ENCODE data around the gene GPSM1. TPM values are rescaled to one million over a fixed set of nuclear protein-coding genes. Genes with fewer than 3 reads are reported as not detected.

Gene GPSM1
- total RNA-seq, 1 donor from 2014 or later, result 140 TPM

- H3K4me3 Mint-ChIP-seq (ENCODE audit: unreplicated experiment), result no peak overlapping the region
- DNase-seq, result no peak
- H3K27me3 Mint-ChIP-seq (ENCODE audit: unreplicated experiment), result no peaks in the 10 kb centered on the region
- H3K4me1 Mint-ChIP-seq (ENCODE audit: low read depth, unreplicated experiment), result no peaks in the 10 kb centered on the region
- H3K36me3 Mint-ChIP-seq (ENCODE audit: unreplicated experiment), result no peaks in the 10 kb centered on the region
- TF ChIP-seq, protein P1, sequence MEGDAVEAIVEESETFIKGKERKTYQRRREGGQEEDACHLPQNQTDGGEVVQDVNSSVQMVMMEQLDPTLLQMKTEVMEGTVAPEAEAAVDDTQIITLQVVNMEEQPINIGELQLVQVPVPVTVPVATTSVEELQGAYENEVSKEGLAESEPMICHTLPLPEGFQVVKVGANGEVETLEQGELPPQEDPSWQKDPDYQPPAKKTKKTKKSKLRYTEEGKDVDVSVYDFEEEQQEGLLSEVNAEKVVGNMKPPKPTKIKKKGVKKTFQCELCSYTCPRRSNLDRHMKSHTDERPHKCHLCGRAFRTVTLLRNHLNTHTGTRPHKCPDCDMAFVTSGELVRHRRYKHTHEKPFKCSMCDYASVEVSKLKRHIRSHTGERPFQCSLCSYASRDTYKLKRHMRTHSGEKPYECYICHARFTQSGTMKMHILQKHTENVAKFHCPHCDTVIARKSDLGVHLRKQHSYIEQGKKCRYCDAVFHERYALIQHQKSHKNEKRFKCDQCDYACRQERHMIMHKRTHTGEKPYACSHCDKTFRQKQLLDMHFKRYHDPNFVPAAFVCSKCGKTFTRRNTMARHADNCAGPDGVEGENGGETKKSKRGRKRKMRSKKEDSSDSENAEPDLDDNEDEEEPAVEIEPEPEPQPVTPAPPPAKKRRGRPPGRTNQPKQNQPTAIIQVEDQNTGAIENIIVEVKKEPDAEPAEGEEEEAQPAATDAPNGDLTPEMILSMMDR (IDR thresholded peaks at IDR 0.05; ENCODE audit: partially characterized antibody, unreplicated experiment), result no peak
- H3K27ac Mint-ChIP-seq (ENCODE audit: unreplicated experiment), result no peak overlapping the region
- H3K9me3 Mint-ChIP-seq (ENCODE audit: unreplicated experiment), result peaks cover 1% of the 10 kb centered on the region
Observed at GRCh38 chr9:136386018-136386417, 58.7 kb downstream of the GPSM1 start.

GRCh38 chr9:136387217-136387616 is 59.9 kb downstream of the GPSM1 start:
- Mint-ChIP-seq H3K9me3 (ENCODE audit: unreplicated experiment) (peaks cover 1% of the 10 kb centered on the region), H3K36me3 (ENCODE audit: unreplicated experiment) (no peaks in the 10 kb centered on the region), H3K27me3 (ENCODE audit: unreplicated experiment) (no peaks in the 10 kb centered on the region), H3K27ac (ENCODE audit: unreplicated experiment) (no peak overlapping the region), H3K4me1 (ENCODE audit: low read depth, unreplicated experiment) (no peaks in the 10 kb centered on the region), H3K4me3 (ENCODE audit: unreplicated experiment) (no peak overlapping the region)
- DNase-seq, result no peak
- TF ChIP-seq, protein P1 (IDR thresholded peaks at IDR 0.05; ENCODE audit: partially characterized antibody, unreplicated experiment), result no peak

- TF ChIP-seq, protein P1 (IDR thresholded peaks at IDR 0.05; ENCODE audit: partially characterized antibody, unreplicated experiment), result no peak
- Mint-ChIP-seq H3K9me3 (ENCODE audit: unreplicated experiment) (peaks cover 1% of the 10 kb centered on the region), H3K27ac (ENCODE audit: unreplicated experiment) (no peak overlapping the region), H3K4me3 (ENCODE audit: unreplicated experiment) (no peak overlapping the region), H3K4me1 (ENCODE audit: low read depth, unreplicated experiment) (no peaks in the 10 kb centered on the region), H3K27me3 (ENCODE audit: unreplicated experiment) (no peaks in the 10 kb centered on the region), H3K36me3 (ENCODE audit: unreplicated experiment) (no peaks in the 10 kb centered on the region)
- DNase-seq, result no peak
Observed at GRCh38 chr9:136389396-136389795, 62.1 kb downstream of the GPSM1 start.

DNA sequence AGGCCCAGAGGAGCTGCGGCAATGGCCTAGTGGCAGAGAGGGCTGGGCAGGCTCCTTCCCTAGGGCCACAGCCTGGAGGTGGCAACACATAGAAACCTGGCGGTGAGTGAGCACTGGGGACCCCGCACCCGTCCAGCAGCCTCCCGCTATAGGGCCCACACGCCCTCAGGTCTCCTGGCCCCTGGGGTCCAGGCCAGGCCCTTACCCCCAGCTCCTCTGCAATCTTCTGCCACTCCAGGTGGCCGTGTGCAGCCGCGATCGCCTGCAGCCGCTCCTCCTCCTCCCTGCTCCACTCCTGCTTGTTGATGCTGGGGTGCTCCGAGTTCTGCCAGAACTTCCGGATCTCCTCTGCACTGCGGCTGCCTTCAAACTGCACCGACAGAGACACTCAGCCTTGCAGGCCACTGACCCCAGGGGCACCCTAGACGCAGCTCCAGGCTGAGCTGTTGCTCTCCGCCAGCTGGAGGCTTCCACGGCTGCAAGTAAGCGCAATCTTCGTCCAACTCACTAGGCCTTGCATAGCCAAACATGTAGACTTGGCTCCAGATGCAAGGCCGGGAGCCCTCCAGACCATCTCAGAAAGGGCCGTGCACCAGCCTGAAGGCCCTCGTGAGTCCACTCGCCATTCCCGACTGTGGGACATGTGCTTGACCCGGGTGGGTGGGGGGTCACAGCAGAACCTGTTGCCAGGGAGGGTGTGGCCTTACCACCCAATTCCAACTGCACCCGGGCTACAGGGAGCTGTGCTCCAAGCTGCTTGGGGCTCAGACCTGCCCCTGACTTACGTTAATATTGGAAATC is 64.6 kb downstream of the GPSM1 start:
- TF ChIP-seq, protein P1 (IDR thresholded peaks at IDR 0.05; ENCODE audit: partially characterized antibody, unreplicated experiment), result no peak
- peaks cover 5% of the 10 kb centered on the region for H3K9me3 Mint-ChIP-seq (ENCODE audit: unreplicated experiment)
- no peaks in the 10 kb centered on the region for H3K36me3 Mint-ChIP-seq (ENCODE audit: unreplicated experiment)
- peaks cover 1% of the 10 kb centered on the region for H3K27me3 Mint-ChIP-seq (ENCODE audit: unreplicated experiment)
- no peak overlapping the region for H3K4me3 Mint-ChIP-seq (ENCODE audit: unreplicated experiment)
- H3K27ac Mint-ChIP-seq (ENCODE audit: unreplicated experiment), result no peak overlapping the region
- H3K4me1 Mint-ChIP-seq (ENCODE audit: low read depth, unreplicated experiment), result no peaks in the 10 kb centered on the region
- DNase-seq, result no peak
